Measurements from ENCODE around the gene FBXO40. TPM values are rescaled to one million over a fixed set of nuclear protein-coding genes. Genes with fewer than 3 reads are reported as not detected.

The FBXO40 gene
- polyA plus RNA-seq, 1 experiment: not detected

DNA sequence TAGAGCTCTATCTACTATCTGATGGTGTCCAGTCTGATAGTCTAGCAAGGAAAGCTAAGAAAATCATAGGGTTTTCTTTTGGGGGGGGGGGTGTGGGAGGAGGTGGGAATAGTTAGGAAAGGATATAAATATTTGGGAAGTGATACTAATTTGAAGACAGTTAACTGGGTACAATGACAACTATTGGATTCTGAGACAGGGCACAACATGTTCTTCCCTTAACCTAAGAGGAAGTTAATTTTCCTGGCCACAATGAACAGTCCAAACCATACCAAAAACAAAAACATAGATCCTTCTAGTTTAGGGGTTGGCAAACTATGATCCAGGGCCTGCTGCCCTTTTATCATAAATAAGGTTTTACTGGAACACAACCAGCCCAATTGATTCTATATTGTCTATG, 77.5 kb downstream of the FBXO40 start:
- TF ChIP-seq, protein P1, sequence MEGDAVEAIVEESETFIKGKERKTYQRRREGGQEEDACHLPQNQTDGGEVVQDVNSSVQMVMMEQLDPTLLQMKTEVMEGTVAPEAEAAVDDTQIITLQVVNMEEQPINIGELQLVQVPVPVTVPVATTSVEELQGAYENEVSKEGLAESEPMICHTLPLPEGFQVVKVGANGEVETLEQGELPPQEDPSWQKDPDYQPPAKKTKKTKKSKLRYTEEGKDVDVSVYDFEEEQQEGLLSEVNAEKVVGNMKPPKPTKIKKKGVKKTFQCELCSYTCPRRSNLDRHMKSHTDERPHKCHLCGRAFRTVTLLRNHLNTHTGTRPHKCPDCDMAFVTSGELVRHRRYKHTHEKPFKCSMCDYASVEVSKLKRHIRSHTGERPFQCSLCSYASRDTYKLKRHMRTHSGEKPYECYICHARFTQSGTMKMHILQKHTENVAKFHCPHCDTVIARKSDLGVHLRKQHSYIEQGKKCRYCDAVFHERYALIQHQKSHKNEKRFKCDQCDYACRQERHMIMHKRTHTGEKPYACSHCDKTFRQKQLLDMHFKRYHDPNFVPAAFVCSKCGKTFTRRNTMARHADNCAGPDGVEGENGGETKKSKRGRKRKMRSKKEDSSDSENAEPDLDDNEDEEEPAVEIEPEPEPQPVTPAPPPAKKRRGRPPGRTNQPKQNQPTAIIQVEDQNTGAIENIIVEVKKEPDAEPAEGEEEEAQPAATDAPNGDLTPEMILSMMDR (IDR thresholded peaks at IDR 0.05; ENCODE audit: low read depth, low read length): no peak
- H3K4me3 ChIP-seq (ENCODE audit: low read depth, low read length): no peak overlapping the region
- H3K27me3 ChIP-seq (ENCODE audit: control insufficient read depth, insufficient read depth, low read length): no peaks in the 10 kb centered on the region
- H3K27ac ChIP-seq (ENCODE audit: low read depth, low read length): no peak overlapping the region
- no peak for DNase-seq (ENCODE audit: low read depth, low spot score)
- POLR2A ChIA-PET: no interaction called here
- H3K9me3 ChIP-seq (ENCODE audit: control insufficient read depth, insufficient read depth, low read length): no peaks in the 10 kb centered on the region
- CTCF ChIA-PET: interaction anchor here (1.2 kb wide), 1 partner anchor 124 kb away, joined by 3 read pairs; no protein-coding TSS in a partner anchor

DNA sequence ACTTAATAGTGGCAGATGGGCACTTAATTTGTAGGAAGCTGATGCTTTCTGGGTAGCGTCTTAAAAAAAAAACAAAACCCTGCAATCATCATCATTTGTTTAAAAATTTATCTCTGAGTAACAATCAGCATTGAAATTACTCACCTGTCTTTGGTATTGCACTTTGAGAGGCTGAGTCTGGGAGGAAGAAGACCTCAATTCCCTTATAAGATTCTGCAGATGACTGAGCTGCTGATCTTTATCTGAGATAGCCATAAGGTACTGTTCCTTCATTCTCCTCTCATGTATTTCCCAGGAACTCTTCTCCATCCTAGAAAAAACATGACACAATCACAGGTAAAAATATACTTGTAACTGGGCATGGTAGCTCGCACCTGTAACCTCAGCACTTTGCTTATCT, 84.0 kb downstream of the FBXO40 start:
- DNase-seq (ENCODE audit: low read depth, low spot score): no peak
- Histone ChIP-seq H3K27me3 (ENCODE audit: control insufficient read depth, insufficient read depth, low read length) (no peaks in the 10 kb centered on the region), H3K27ac (ENCODE audit: low read depth, low read length) (no peak overlapping the region), H3K9me3 (ENCODE audit: control insufficient read depth, insufficient read depth, low read length) (no peaks in the 10 kb centered on the region), H3K4me3 (ENCODE audit: low read depth, low read length) (no peak overlapping the region)
- CTCF ChIA-PET: interaction anchor here (0.6 to 1.6 kb wide), 3 partner anchors 57 to 707 kb away, joined by 4 to 5 read pairs (median 4); partner anchors contain the start of gene FAM162A
- TF ChIP-seq, protein P1 (IDR thresholded peaks at IDR 0.05; ENCODE audit: low read depth, low read length): no peak
- POLR2A ChIA-PET: no interaction called here

Small RNA genes within 50 kb of the gene (small RNA-seq; reads per million reads assigned to genes)
- not detected for gene RNU4-62P (ENCODE audit: insufficient read length, low read depth)

Other genes with a start within 250 kb of the FBXO40 start
- gene POLQ, start 47.4 kb upstream of the FBXO40 start, polyA plus RNA-seq (2011; rRNA removed): 0.96 and 1.4 TPM in 2 replicates
- not detected in 2 replicates for gene ARGFX, start 25.4 kb upstream of the FBXO40 start, polyA plus RNA-seq (2011; rRNA removed)
- gene HCLS1, start 67.5 kb downstream of the FBXO40 start, polyA plus RNA-seq (2011; rRNA removed): 0.51 and 0.69 TPM in 2 replicates
- gene GOLGB1, start 156.4 kb downstream of the FBXO40 start, polyA plus RNA-seq (2011; rRNA removed): 30.3 and 35.7 TPM in 2 replicates
- 14.3 and 19.3 TPM in 2 replicates for gene IQCB1, start 241.7 kb downstream of the FBXO40 start, polyA plus RNA-seq (2011; rRNA removed)
- 1.5 and 2.5 TPM in 2 replicates for gene EAF2, start 241.8 kb downstream of the FBXO40 start, polyA plus RNA-seq (2011; rRNA removed)

All from AG04450 (cell line).